BLaER1 treated with 17β-estradiol and CSF1 and Interleukin-3, amounts not matched to agents 10 nM and 100 nM (cell line): ENCODE measurements around the gene HUNK.

ENCODE experiments used
- H3K27ac ChIP-seq, 11 experiments: shearing (Covaris generic); formaldehyde crosslinking; 2 replicates each; pipeline ENCODE4 v1.8.1; 2022
- H3K27me3 ChIP-seq, 11 experiments: shearing (Covaris generic); formaldehyde crosslinking; 2 replicates each; pipeline ENCODE4 v1.8.1; 2022
- H3K36me3 ChIP-seq, 11 experiments: shearing (Covaris generic); formaldehyde crosslinking; 2 replicates each; pipeline ENCODE4 v1.8.1; 2022
- H3K4me1 ChIP-seq, 10 experiments: shearing (Covaris generic); formaldehyde crosslinking; 2 replicates each; pipeline ENCODE4 v1.8.1; 2022
- H3K4me2 ChIP-seq, 11 experiments: shearing (Covaris generic); formaldehyde crosslinking; 2 replicates each; pipeline ENCODE4 v1.8.1; 2022
- H3K4me3 ChIP-seq, 10 experiments: shearing (Covaris generic); formaldehyde crosslinking; 2 replicates each; pipeline ENCODE4 v1.8.1; 2022
- H3K9ac ChIP-seq, 11 experiments: shearing (Covaris generic); formaldehyde crosslinking; 2 replicates each; pipeline ENCODE4 v1.8.1; 2022
- H3K9me3 ChIP-seq, 11 experiments: shearing (Covaris generic); formaldehyde crosslinking; replicated peaks in 1 of 11; 2 replicates each; pipeline ENCODE4 v1.8.1; 2022
- H4K20me1 ChIP-seq, 11 experiments: shearing (Covaris generic); formaldehyde crosslinking; 2 replicates each; pipeline ENCODE4 v1.8.1; 2022
- Cebpa-rat ChIP-seq, 11 experiments: shearing (Covaris generic); IDR thresholded peaks; 2 replicates each; pipeline ENCODE4 v1.8.1; 2022

HUNK gene

DNA sequence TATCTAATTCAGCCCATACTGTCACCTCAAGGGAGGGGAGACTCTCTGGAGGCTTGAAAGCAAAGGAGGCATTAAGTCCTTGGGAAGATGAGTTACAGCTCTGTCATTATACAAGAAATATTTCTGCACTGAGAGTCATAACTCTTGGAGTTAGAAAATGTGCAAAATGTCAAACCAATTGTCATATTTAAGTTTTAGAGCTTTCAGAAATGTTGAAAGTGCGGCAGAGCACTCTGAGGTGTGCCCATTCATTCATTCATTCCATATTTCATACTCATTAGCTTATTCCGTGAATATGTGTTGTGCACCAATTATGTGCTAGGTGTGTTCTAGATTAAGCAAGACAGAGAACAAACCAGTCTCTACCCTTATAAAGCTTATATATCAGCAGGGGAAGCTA is 87.1 kb downstream of the HUNK start:
- Histone ChIP-seq H3K9me3 (peaks cover 0 to 10% (median 6%) of the 10 kb centered on the region in 11 experiments; a peak in 4 of 22 replicates), H4K20me1 (no peaks in the 10 kb centered on the region), H3K4me3 (no peak overlapping the region), H3K27ac (no peak overlapping the region), H3K36me3 (peaks cover 0 to 47% (median 25%) of the 10 kb centered on the region in 11 experiments; a peak in 13 of 22 replicates), H3K27me3 (no peaks in the 10 kb centered on the region), H3K9ac (no peak overlapping the region), H3K4me1 (no peaks in the 10 kb centered on the region), H3K4me2 (no peak overlapping the region)
- TF ChIP-seq Cebpa-rat (IDR thresholded peaks at IDR 0.05): no peak

DNA sequence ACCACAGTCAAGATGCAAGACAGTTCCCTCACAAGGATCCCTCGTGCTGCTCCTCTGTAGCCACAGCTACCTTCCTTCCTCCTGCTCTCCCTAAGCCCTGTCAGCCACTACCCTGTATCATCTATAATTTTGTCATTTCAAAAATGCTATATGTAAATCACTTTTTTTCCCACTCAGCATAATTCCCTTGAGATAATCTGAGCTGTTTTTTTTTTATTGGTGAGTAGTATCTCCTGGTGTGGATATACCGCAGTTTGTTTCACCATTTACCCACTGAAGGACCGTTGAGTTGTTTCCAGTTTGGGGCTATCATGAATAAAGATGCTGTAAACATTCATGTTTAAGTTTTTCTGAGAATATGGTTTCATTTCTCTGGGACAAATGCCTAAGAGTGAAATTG is 88.2 kb downstream of the HUNK start:
- no peak for TF ChIP-seq Cebpa-rat (IDR thresholded peaks at IDR 0.05)
- H3K9me3 ChIP-seq: peaks cover 0 to 10% (median 6%) of the 10 kb centered on the region in 11 experiments; a peak in 4 of 22 replicates
- H3K27ac ChIP-seq: no peak overlapping the region
- H3K4me1 ChIP-seq: no peaks in the 10 kb centered on the region
- H3K4me3 ChIP-seq: no peak overlapping the region
- peaks cover 0 to 41% (median 25%) of the 10 kb centered on the region in 11 experiments; a peak in 13 of 22 replicates for H3K36me3 ChIP-seq
- H3K27me3 ChIP-seq: no peaks in the 10 kb centered on the region
- no peak overlapping the region for H3K4me2 ChIP-seq
- no peak overlapping the region for H3K9ac ChIP-seq
- no peaks in the 10 kb centered on the region for H4K20me1 ChIP-seq

DNA sequence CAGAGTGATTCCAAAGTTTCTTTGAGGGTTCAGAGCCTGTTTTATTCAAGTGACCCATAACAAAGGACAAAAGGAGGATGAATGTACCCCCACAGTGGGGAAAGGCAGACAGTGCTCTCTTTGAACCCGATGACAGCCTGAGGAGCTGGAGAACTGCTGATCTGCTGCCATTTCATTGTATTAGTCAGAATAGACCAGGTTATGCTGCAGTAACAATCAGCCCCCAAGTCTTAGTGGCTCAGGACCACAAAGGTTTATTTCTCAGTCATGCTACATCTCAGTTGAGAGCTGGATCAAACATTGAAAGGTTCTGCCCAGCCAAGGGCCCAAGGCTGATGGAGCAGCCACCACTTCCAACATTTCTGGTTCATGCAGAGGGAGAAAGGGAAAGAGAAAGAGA is 88.9 kb downstream of the HUNK start:
- Histone ChIP-seq H3K9ac (no peak overlapping the region), H3K36me3 (peaks cover 0 to 37% (median 25%) of the 10 kb centered on the region in 11 experiments; a peak in 13 of 22 replicates), H3K9me3 (peaks cover 0 to 10% (median 6%) of the 10 kb centered on the region in 11 experiments; a peak in 4 of 22 replicates), H3K27me3 (no peaks in the 10 kb centered on the region), H3K4me1 (no peaks in the 10 kb centered on the region), H3K4me2 (no peak overlapping the region), H3K4me3 (no peak overlapping the region), H3K27ac (no peak overlapping the region), H4K20me1 (no peaks in the 10 kb centered on the region)
- no peak for TF ChIP-seq Cebpa-rat (IDR thresholded peaks at IDR 0.05)

DNA sequence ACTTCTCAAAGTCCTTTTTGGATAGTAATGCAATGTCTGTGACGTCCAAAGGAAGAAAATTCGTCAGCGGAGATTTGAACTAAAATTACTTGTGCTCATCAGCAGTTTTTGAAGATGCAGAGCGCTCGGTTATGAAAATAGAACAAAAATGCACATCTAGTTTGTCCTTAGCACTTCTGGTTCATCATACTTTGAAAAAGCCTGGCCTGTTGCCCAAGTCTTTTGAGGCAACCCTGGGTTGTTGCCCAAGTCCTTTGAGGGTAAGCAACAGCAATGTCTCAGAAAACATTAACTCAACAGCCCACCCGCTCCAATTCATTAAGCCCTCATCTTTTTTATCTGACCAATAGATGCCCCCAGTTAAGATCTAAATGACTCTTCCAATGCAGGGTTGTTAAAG is 91.9 kb downstream of the HUNK start:
- Histone ChIP-seq H3K9ac (no peak overlapping the region), H3K27ac (no peak overlapping the region), H3K4me3 (no peak overlapping the region), H4K20me1 (no peaks in the 10 kb centered on the region), H3K4me1 (no peaks in the 10 kb centered on the region), H3K9me3 (peaks cover 0 to 10% (median 6%) of the 10 kb centered on the region in 11 experiments; a peak in 4 of 22 replicates), H3K36me3 (peaks cover 0 to 27% (median 14%) of the 10 kb centered on the region in 11 experiments; a peak in 10 of 22 replicates), H3K4me2 (no peak overlapping the region), H3K27me3 (no peaks in the 10 kb centered on the region)
- no peak for TF ChIP-seq Cebpa-rat (IDR thresholded peaks at IDR 0.05)

DNA sequence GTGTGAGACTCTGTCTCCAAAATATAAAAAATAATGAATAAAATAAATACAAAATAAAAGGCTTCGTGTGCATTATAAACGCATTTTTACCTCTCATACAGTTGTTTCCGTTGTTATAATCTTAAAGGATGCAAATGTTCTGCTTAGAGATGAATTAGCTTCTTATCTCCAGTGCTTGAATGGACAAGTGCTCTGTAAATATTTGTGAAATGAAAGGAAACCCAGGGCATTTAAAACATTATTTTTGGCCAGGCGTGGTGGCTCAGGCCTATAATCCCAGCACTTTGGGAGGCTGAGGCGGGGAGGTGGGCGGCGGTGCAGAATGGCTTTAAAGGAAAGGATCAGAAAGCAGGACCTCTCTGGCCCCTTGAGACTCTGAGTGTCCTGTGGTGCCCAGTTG is 94.5 kb downstream of the HUNK start:
- peaks cover 0 to 20% (median 6%) of the 10 kb centered on the region in 11 experiments; a peak in 9 of 22 replicates for H3K36me3 ChIP-seq

DNA sequence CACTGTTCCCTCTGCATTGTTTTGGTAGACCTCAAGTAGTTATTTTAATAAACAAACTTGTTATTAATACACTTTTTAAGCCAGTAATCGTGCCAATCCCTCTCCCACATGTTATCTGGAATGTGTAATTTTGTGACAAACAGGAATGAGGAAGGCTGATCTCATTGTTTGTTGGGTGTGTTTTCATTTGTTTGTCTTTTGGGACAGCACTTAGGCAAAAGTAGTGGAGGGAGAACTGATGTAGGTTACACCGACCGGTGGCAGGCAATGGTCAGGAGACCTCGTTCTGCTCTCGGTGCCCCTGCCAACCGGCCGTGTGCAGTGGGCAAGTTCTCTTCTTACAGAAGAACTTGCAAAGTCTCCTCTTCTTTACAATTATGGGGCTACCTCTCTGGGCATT is 99.8 kb downstream of the HUNK start:
- TF ChIP-seq Cebpa-rat (IDR thresholded peaks at IDR 0.05): no peak
- Histone ChIP-seq H4K20me1 (no peaks in the 10 kb centered on the region), H3K9me3 (peaks cover 0 to 8% (median 4%) of the 10 kb centered on the region in 11 experiments; a peak in 6 of 22 replicates), H3K9ac (no peak overlapping the region), H3K4me3 (no peak overlapping the region), H3K27ac (no peak overlapping the region), H3K4me2 (no peak overlapping the region), H3K36me3 (peaks cover 0 to 42% (median 24%) of the 10 kb centered on the region in 11 experiments; a peak in 12 of 22 replicates), H3K27me3 (no peaks in the 10 kb centered on the region), H3K4me1 (peaks cover 0 to 11% (median 9%) of the 10 kb centered on the region in 10 experiments; a peak in 14 of 20 replicates)

More for the DNA sequence above, 94.5 kb downstream of the HUNK start:
- H3K9ac ChIP-seq: no peak overlapping the region
- no peaks in the 10 kb centered on the region for H3K27me3 ChIP-seq
- H3K4me3 ChIP-seq: no peak overlapping the region
- H3K4me1 ChIP-seq: no peaks in the 10 kb centered on the region
- H3K4me2 ChIP-seq: no peak overlapping the region
- no peak for TF ChIP-seq Cebpa-rat (IDR thresholded peaks at IDR 0.05)
- H4K20me1 ChIP-seq: no peaks in the 10 kb centered on the region
- H3K9me3 ChIP-seq: peaks cover 0 to 2% (median 0%) of the 10 kb centered on the region in 11 experiments; a peak in 3 of 22 replicates
- no peak overlapping the region for H3K27ac ChIP-seq

DNA sequence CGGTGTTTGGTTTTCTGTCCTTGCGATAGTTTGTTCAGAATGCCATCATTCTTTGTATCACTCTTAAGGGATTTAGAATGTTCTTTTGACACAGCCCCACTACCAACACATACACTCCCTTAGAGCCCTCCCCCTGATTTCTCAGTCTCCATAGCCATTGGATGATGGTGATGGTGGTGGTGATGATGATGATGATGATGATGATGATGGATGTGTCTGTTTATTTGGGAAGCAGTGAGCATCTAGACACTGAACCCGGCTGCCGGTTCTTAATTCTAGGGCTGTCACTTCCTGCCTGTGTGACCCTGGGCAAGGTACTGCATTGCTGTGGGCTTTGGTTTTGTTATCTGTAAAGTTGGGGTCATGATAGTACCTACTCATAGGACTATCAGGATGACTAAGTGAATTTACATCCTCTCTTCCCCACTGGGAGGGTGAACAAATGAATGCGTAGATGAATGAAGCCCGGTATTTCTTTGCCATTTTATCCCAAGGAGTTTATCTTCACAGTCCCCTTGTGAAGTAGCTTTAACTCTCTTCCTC is 100.7 kb downstream of the HUNK start:
- Histone ChIP-seq H3K4me3 (no peak overlapping the region), H3K4me1 (peaks cover 0 to 11% (median 9%) of the 10 kb centered on the region in 10 experiments; a peak in 14 of 20 replicates), H3K9ac (no peak overlapping the region), H3K36me3 (peaks cover 0 to 45% (median 17%) of the 10 kb centered on the region in 11 experiments; a peak in 11 of 22 replicates), H3K27ac (no peak overlapping the region), H3K9me3 (peaks cover 0 to 8% (median 4%) of the 10 kb centered on the region in 11 experiments; a peak in 6 of 22 replicates), H3K4me2 (no peak overlapping the region), H3K27me3 (no peaks in the 10 kb centered on the region), H4K20me1 (no peaks in the 10 kb centered on the region)
- TF ChIP-seq Cebpa-rat (IDR thresholded peaks at IDR 0.05): no peak

DNA sequence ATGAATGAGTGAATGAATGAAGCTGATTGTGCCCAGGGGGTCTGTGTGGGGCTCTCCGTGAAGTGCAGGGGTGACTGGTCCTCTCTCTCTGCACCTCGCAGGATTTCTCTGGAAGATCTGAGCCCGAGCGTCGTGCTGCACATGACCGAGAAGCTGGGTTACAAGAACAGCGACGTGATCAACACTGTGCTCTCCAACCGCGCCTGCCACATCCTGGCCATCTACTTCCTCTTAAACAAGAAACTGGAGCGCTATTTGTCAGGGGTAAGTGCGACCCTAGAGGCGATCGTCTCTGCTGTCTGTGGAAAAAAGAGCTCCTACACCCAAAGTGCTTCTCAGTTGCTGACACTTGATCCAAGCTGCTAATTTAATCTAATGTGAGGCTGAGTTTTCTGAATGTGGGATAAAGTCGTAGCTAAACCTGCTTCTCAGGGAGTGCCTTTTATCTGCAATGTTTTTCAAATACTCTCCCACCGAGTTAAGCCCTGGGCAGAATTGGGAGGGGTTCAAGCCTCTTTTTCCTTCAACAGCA is 101.7 kb downstream of the HUNK start:
- Histone ChIP-seq H3K4me1 (peaks cover 0 to 11% (median 9%) of the 10 kb centered on the region in 10 experiments; a peak in 14 of 20 replicates), H3K9me3 (peaks cover 0 to 8% (median 4%) of the 10 kb centered on the region in 11 experiments; a peak in 6 of 22 replicates), H3K27me3 (no peaks in the 10 kb centered on the region), H3K4me3 (no peak overlapping the region), H4K20me1 (no peaks in the 10 kb centered on the region), H3K27ac (no peak overlapping the region), H3K9ac (no peak overlapping the region), H3K36me3 (peaks cover 0 to 40% (median 17%) of the 10 kb centered on the region in 11 experiments; a peak in 11 of 22 replicates), H3K4me2 (peak overlapping the region; percentile 4 to 46 (median 24); a peak in 13 of 22 replicates)
- TF ChIP-seq Cebpa-rat (IDR thresholded peaks at IDR 0.05): no peak

DNA sequence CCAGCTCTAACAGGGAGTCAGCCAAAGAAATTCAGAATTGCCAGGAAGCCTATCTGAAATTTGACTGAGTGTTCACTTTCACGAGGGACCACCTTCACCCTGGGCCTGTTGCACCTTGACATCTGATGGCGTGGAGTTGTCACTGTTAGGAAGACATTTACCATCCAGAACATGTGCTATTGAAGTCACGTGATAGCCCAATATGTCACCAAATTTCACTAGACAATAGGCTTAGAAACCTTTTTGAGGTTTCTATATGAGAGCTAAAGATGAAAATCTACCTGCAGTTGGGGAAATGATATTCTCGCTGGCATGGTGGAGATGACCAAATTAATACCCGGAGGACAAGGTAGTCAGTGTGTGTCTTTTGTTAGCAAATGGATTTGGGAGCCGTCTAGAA is 102.7 kb downstream of the HUNK start:
- Histone ChIP-seq H3K4me2 (no peak overlapping the region), H3K9me3 (peaks cover 0 to 9% (median 6%) of the 10 kb centered on the region in 11 experiments; a peak in 9 of 22 replicates), H3K27ac (no peak overlapping the region), H3K9ac (no peak overlapping the region), H3K4me1 (peaks cover 0 to 11% (median 9%) of the 10 kb centered on the region in 10 experiments; a peak in 14 of 20 replicates), H4K20me1 (no peaks in the 10 kb centered on the region), H3K4me3 (no peak overlapping the region), H3K27me3 (no peaks in the 10 kb centered on the region), H3K36me3 (peaks cover 0 to 38% (median 18%) of the 10 kb centered on the region in 11 experiments; a peak in 12 of 22 replicates)
- TF ChIP-seq Cebpa-rat (IDR thresholded peaks at IDR 0.05): no peak
